Measurements from ENCODE around the gene DENND10.

The DENND10 gene

GRCh38 chr10:119060107-119060506 is 43.8 kb upstream of the DENND10 start:
- Histone ChIP-seq H3K14ac (ENCODE audit: low read length) (no peak overlapping the region), H3K9me3 (replicated peaks in 1 of 2; ENCODE audit: control insufficient read depth in 2 of 2, insufficient read depth in 1 of 2, low read depth in 1 of 2, low read length in 2 of 2) (no peaks in the 10 kb centered on the region), H2BK5ac (ENCODE audit: low read length) (no peak overlapping the region), H3K4me1 (ENCODE audit: control insufficient read depth in 2 of 2, insufficient read depth in 1 of 2, low read depth in 1 of 2, low read length in 2 of 2) (no peaks in the 10 kb centered on the region), H3K4me2 (ENCODE audit: insufficient read depth, low read length, poor library complexity, severe bottlenecking) (no peak overlapping the region), H2AFZ (ENCODE audit: low read length) (no peak overlapping the region), H3K36me3 (replicated peaks in 1 of 2; ENCODE audit: control insufficient read depth in 2 of 2, insufficient read depth in 2 of 2, low read length in 2 of 2) (peaks cover 42 to 100% of the 10 kb centered on the region in 2 donors), H3K4me3 (ENCODE audit: low read length in 2 of 2) (no peak overlapping the region), H2BK15ac (ENCODE audit: low read length) (no peak overlapping the region), H3K4ac (ENCODE audit: low read length) (no peak overlapping the region), H3K79me1 (ENCODE audit: low read depth, low read length) (peaks cover 9% of the 10 kb centered on the region), H3K18ac (ENCODE audit: low read length) (no peak overlapping the region), H2AK5ac (ENCODE audit: low read depth, low read length) (no peak overlapping the region), H2BK120ac (ENCODE audit: low read depth, low read length) (no peak overlapping the region), H3K27me3 (ENCODE audit: control insufficient read depth in 3 of 3, insufficient read depth in 3 of 3, low read depth in 1 of 3, low read length in 3 of 3) (no peaks in the 10 kb centered on the region), H3K27ac (replicated peaks; ENCODE audit: low read length) (no peak overlapping the region), H3K23ac (ENCODE audit: low read depth, low read length, poor library complexity) (no peak overlapping the region), H4K8ac (ENCODE audit: low read depth, low read length) (no peak overlapping the region), H4K91ac (ENCODE audit: low read depth, low read length, poor library complexity) (no peak overlapping the region), H2BK12ac (ENCODE audit: low read length) (no peak overlapping the region), H3K9ac (ENCODE audit: low read depth, low read length, poor library complexity) (no peak overlapping the region)
- no CpG with 5 or more reads among the region's 1 CpG for WGBS, 2 donors (ENCODE audit: extremely low coverage in 2 of 2, insufficient read length in 2 of 2, insufficient replicate concordance in 1 of 2)
- no peak for DNase-seq (ENCODE audit: low spot score)

- Histone ChIP-seq H3K9ac (ENCODE audit: low read depth, low read length, poor library complexity) (no peak overlapping the region), H3K9me3 (replicated peaks in 1 of 2; ENCODE audit: control insufficient read depth in 2 of 2, insufficient read depth in 1 of 2, low read depth in 1 of 2, low read length in 2 of 2) (no peaks in the 10 kb centered on the region), H3K27me3 (ENCODE audit: control insufficient read depth in 3 of 3, insufficient read depth in 3 of 3, low read depth in 1 of 3, low read length in 3 of 3) (no peaks in the 10 kb centered on the region), H3K79me1 (ENCODE audit: low read depth, low read length) (peaks cover 9% of the 10 kb centered on the region), H4K91ac (ENCODE audit: low read depth, low read length, poor library complexity) (no peak overlapping the region), H3K14ac (ENCODE audit: low read length) (no peak overlapping the region), H2BK12ac (ENCODE audit: low read length) (no peak overlapping the region), H2BK120ac (ENCODE audit: low read depth, low read length) (no peak overlapping the region), H3K4ac (ENCODE audit: low read length) (no peak overlapping the region), H3K4me2 (ENCODE audit: insufficient read depth, low read length, poor library complexity, severe bottlenecking) (no peak overlapping the region), H2AFZ (ENCODE audit: low read length) (no peak overlapping the region), H3K4me3 (ENCODE audit: low read length in 2 of 2) (no peak overlapping the region), H3K36me3 (replicated peaks in 1 of 2; ENCODE audit: control insufficient read depth in 2 of 2, insufficient read depth in 2 of 2, low read length in 2 of 2) (peaks cover 42 to 98% of the 10 kb centered on the region in 2 donors), H4K8ac (ENCODE audit: low read depth, low read length) (no peak overlapping the region), H2BK5ac (ENCODE audit: low read length) (no peak overlapping the region), H3K4me1 (ENCODE audit: control insufficient read depth in 2 of 2, insufficient read depth in 1 of 2, low read depth in 1 of 2, low read length in 2 of 2) (no peaks in the 10 kb centered on the region), H3K23ac (ENCODE audit: low read depth, low read length, poor library complexity) (no peak overlapping the region), H3K18ac (ENCODE audit: low read length) (no peak overlapping the region), H2BK15ac (ENCODE audit: low read length) (no peak overlapping the region), H2AK5ac (ENCODE audit: low read depth, low read length) (no peak overlapping the region), H3K27ac (replicated peaks; ENCODE audit: low read length) (no peak overlapping the region)
- WGBS, 2 donors (ENCODE audit: extremely low coverage in 2 of 2, insufficient read length in 2 of 2, insufficient replicate concordance in 1 of 2): no CpG with 5 or more reads among the region's 1 CpG
- no peak for DNase-seq (ENCODE audit: low spot score)
These were observed 42.6 kb upstream of the DENND10 start for GRCh38 chr10:119061352-119061751.

GRCh38 chr10:119061926-119062325 is 42.0 kb upstream of the DENND10 start:
- H2BK120ac ChIP-seq (ENCODE audit: low read depth, low read length): no peak overlapping the region
- no peak overlapping the region for H2BK5ac ChIP-seq (ENCODE audit: low read length)
- no peaks in the 10 kb centered on the region for H3K4me1 ChIP-seq (ENCODE audit: control insufficient read depth in 2 of 2, insufficient read depth in 1 of 2, low read depth in 1 of 2, low read length in 2 of 2)
- no peaks in the 10 kb centered on the region for H3K9me3 ChIP-seq (replicated peaks in 1 of 2; ENCODE audit: control insufficient read depth in 2 of 2, insufficient read depth in 1 of 2, low read depth in 1 of 2, low read length in 2 of 2)
- H3K36me3 ChIP-seq (replicated peaks in 1 of 2; ENCODE audit: control insufficient read depth in 2 of 2, insufficient read depth in 2 of 2, low read length in 2 of 2): peaks cover 45 to 98% of the 10 kb centered on the region in 2 donors
- no peaks in the 10 kb centered on the region for H3K27me3 ChIP-seq (ENCODE audit: control insufficient read depth in 3 of 3, insufficient read depth in 3 of 3, low read depth in 1 of 3, low read length in 3 of 3)
- no peak overlapping the region for H2AK5ac ChIP-seq (ENCODE audit: low read depth, low read length)
- no peak overlapping the region for H4K91ac ChIP-seq (ENCODE audit: low read depth, low read length, poor library complexity)
- no peak overlapping the region for H2BK15ac ChIP-seq (ENCODE audit: low read length)
- no peak overlapping the region for H2AFZ ChIP-seq (ENCODE audit: low read length)
- H3K18ac ChIP-seq (ENCODE audit: low read length): no peak overlapping the region
- no peak overlapping the region for H3K23ac ChIP-seq (ENCODE audit: low read depth, low read length, poor library complexity)
- no peak overlapping the region for H2BK12ac ChIP-seq (ENCODE audit: low read length)
- no peak overlapping the region for H3K4me3 ChIP-seq (ENCODE audit: low read length in 2 of 2)
- H3K4me2 ChIP-seq (ENCODE audit: insufficient read depth, low read length, poor library complexity, severe bottlenecking): no peak overlapping the region
- no peak overlapping the region for H4K8ac ChIP-seq (ENCODE audit: low read depth, low read length)
- H3K9ac ChIP-seq (ENCODE audit: low read depth, low read length, poor library complexity): no peak overlapping the region
- DNase-seq (ENCODE audit: low spot score): no peak
- peaks cover 9% of the 10 kb centered on the region for H3K79me1 ChIP-seq (ENCODE audit: low read depth, low read length)
- no peak overlapping the region for H3K27ac ChIP-seq (replicated peaks; ENCODE audit: low read length)
- no CpG with 5 or more reads among the region's 2 CpGs for WGBS, 2 donors (ENCODE audit: extremely low coverage in 2 of 2, insufficient read length in 2 of 2, insufficient replicate concordance in 1 of 2)
- no peak overlapping the region for H3K14ac ChIP-seq (ENCODE audit: low read length)
- H3K4ac ChIP-seq (ENCODE audit: low read length): no peak overlapping the region

- Histone ChIP-seq H3K4me2 (ENCODE audit: insufficient read depth, low read length, poor library complexity, severe bottlenecking) (no peak overlapping the region), H3K36me3 (replicated peaks in 1 of 2; ENCODE audit: control insufficient read depth in 2 of 2, insufficient read depth in 2 of 2, low read length in 2 of 2) (peaks cover 28 to 94% of the 10 kb centered on the region in 2 donors), H3K14ac (ENCODE audit: low read length) (no peak overlapping the region), H3K9me3 (replicated peaks in 1 of 2; ENCODE audit: control insufficient read depth in 2 of 2, insufficient read depth in 1 of 2, low read depth in 1 of 2, low read length in 2 of 2) (peaks cover 0 to 2% of the 10 kb centered on the region in 2 donors), H3K9ac (ENCODE audit: low read depth, low read length, poor library complexity) (no peak overlapping the region), H3K27ac (replicated peaks; ENCODE audit: low read length) (no peak overlapping the region), H2AFZ (ENCODE audit: low read length) (no peak overlapping the region), H3K79me1 (ENCODE audit: low read depth, low read length) (peaks cover 7% of the 10 kb centered on the region), H3K27me3 (ENCODE audit: control insufficient read depth in 3 of 3, insufficient read depth in 3 of 3, low read depth in 1 of 3, low read length in 3 of 3) (no peaks in the 10 kb centered on the region), H2BK5ac (ENCODE audit: low read length) (no peak overlapping the region), H4K8ac (ENCODE audit: low read depth, low read length) (no peak overlapping the region), H2BK120ac (ENCODE audit: low read depth, low read length) (no peak overlapping the region), H2BK12ac (ENCODE audit: low read length) (no peak overlapping the region), H4K91ac (ENCODE audit: low read depth, low read length, poor library complexity) (no peak overlapping the region), H3K4ac (ENCODE audit: low read length) (no peak overlapping the region), H2AK5ac (ENCODE audit: low read depth, low read length) (no peak overlapping the region), H3K18ac (ENCODE audit: low read length) (no peak overlapping the region), H3K4me1 (ENCODE audit: control insufficient read depth in 2 of 2, insufficient read depth in 1 of 2, low read depth in 1 of 2, low read length in 2 of 2) (no peaks in the 10 kb centered on the region), H2BK15ac (ENCODE audit: low read length) (no peak overlapping the region), H3K4me3 (ENCODE audit: low read length in 2 of 2) (no peak overlapping the region), H3K23ac (ENCODE audit: low read depth, low read length, poor library complexity) (no peak overlapping the region)
- DNase-seq (ENCODE audit: low spot score): no peak
- WGBS, 2 donors (ENCODE audit: extremely low coverage in 2 of 2, insufficient read length in 2 of 2, insufficient replicate concordance in 1 of 2): no CpG with 5 or more reads among the region's 9 CpGs
These were observed 33.3 kb upstream of the DENND10 start for GRCh38 chr10:119070395-119071165.
